GM23338 (cell line): ENCODE results near the gene GLOD4. TPM values are rescaled to one million over a fixed set of nuclear protein-coding genes. Genes with fewer than 3 reads are reported as not detected.
A peak's percentile ranks its signal among the peaks of the same experiment; 100 is the strongest.

Experiments used
- ATAC-seq: fragments of 200-7000 bp; cut with Tn5 transposase; 3 replicates; pipeline ENCODE4 v1.9.1; 2020
- DNase-seq: peaks from one replicate; pipeline ENCODE4 v3.0.0-alpha.2; 2015; ENCODE audit warnings: low spot score
- H2AFZ ChIP-seq: fragments of 200-600 bp; sonication (generic); 2 replicates; pipeline ENCODE4 v1.8.0; 2016; ENCODE audit warnings: antibody characterized with exemption, mild to moderate bottlenecking, moderate library complexity
- H3F3A ChIP-seq: fragments of 200-600 bp; sonication (generic); replicated peaks from 2 replicates; pipeline ENCODE4 v1.8.0; 2017; ENCODE audit warnings: antibody characterized with exemption, mixed run types, low read depth
- H3K27ac ChIP-seq: fragments of 200-600 bp; sonication (generic); 2 replicates; pipeline ENCODE4 v1.6.1; 2016; ENCODE audit warnings: low read depth
- H3K27me3 ChIP-seq: fragments of 200-600 bp; sonication (generic); 2 replicates; pipeline ENCODE4 v1.8.0; 2016; ENCODE audit warnings: mild to moderate bottlenecking, mixed run types, moderate library complexity; ENCODE audit not compliant: insufficient read depth
- H3K36me3 ChIP-seq: fragments of 200-600 bp; sonication (generic); 2 replicates; pipeline ENCODE4 v1.8.0; 2016; ENCODE audit warnings: mild to moderate bottlenecking; ENCODE audit not compliant: insufficient read depth
- H3K4me1 ChIP-seq: fragments of 200-600 bp; sonication (generic); 2 replicates; pipeline ENCODE4 v1.8.0; 2016; ENCODE audit warnings: mild to moderate bottlenecking, moderate library complexity; ENCODE audit not compliant: insufficient read depth
- H3K4me2 ChIP-seq: fragments of 200-600 bp; sonication (generic); 2 replicates; pipeline ENCODE4 v1.7.1; 2017; ENCODE audit warnings: mixed run types
- H3K4me3 ChIP-seq: fragments of 200-600 bp; sonication (generic); 2 replicates; pipeline ENCODE4 v1.6.1; 2016; ENCODE audit warnings: mixed run types
- H3K79me2 ChIP-seq: fragments of 200-600 bp; sonication (generic); replicated peaks from 2 replicates; pipeline ENCODE4 v1.8.0; 2017; ENCODE audit warnings: mild to moderate bottlenecking; ENCODE audit not compliant: insufficient read depth
- H3K9me2 ChIP-seq: fragments of 200-600 bp; sonication (generic); 2 replicates; pipeline ENCODE4 v1.8.0; 2017; ENCODE audit not compliant: insufficient read depth
- H4K20me1 ChIP-seq: fragments of 200-600 bp; sonication (generic); replicated peaks from 2 replicates; pipeline ENCODE4 v1.8.0; 2017; ENCODE audit warnings: mild to moderate bottlenecking; ENCODE audit not compliant: insufficient read depth
- H3K27ac Mint-ChIP-seq: 2 replicates; pipeline ENCODE4 v1.8.0; 2020; ENCODE audit warnings: inconsistent platforms, mild to moderate bottlenecking, moderate library complexity, mixed read lengths
- H3K27me3 Mint-ChIP-seq: 3 replicates; pipeline ENCODE4 v1.8.0; 2022; ENCODE audit warnings: low read depth, mild to moderate bottlenecking, moderate library complexity, mixed read lengths, inconsistent platforms; ENCODE audit not compliant: insufficient read depth, poor library complexity
- H3K36me3 Mint-ChIP-seq: 3 replicates; pipeline ENCODE4 v1.8.0; 2021; ENCODE audit warnings: low read depth, mild to moderate bottlenecking, inconsistent platforms, moderate library complexity, mixed read lengths
- H3K4me1 Mint-ChIP-seq: 3 replicates; pipeline ENCODE4 v1.8.0; 2020; ENCODE audit warnings: mild to moderate bottlenecking, inconsistent platforms, mixed read lengths
- H3K4me3 Mint-ChIP-seq: 3 replicates; pipeline ENCODE4 v1.8.0; 2021; ENCODE audit warnings: moderate library complexity, mild to moderate bottlenecking, inconsistent platforms, mixed read lengths
- H3K9me3 Mint-ChIP-seq: 3 replicates; pipeline ENCODE4 v1.8.0; 2020; ENCODE audit warnings: moderate library complexity, mild to moderate bottlenecking, inconsistent platforms, mixed read lengths
- ETS1 ChIP-seq: IDR thresholded peaks from 2 replicates; pipeline ENCODE4 v1.6.1; 2016; ENCODE audit warnings: antibody characterized with exemption
- EZH2phosphoT487 ChIP-seq: fragments of 200-600 bp; sonication (generic); IDR thresholded peaks from one replicate; pipeline ENCODE4 v1.8.1; 2018; ENCODE audit warnings: antibody characterized with exemption; ENCODE audit not compliant: unreplicated experiment
- NANOG ChIP-seq: IDR thresholded peaks from 2 replicates; pipeline ENCODE4 v1.6.1; 2016; ENCODE audit warnings: antibody characterized with exemption, borderline replicate concordance
- POLR2AphosphoS5 ChIP-seq: IDR thresholded peaks from 2 replicates; pipeline ENCODE4 v1.6.1; 2016; ENCODE audit warnings: antibody characterized with exemption, low read depth
- ZNF114 ChIP-seq: fragments of 250-450 bp; sonication (Bioruptor Pico); IDR thresholded peaks from 2 replicates; pipeline ENCODE4 v1.5.0; 2020; ENCODE audit warnings: mild to moderate bottlenecking, moderate library complexity
- ZNF462 ChIP-seq: fragments of 250-450 bp; sonication (Bioruptor Pico); IDR thresholded peaks from 2 replicates; pipeline ENCODE4 v1.5.0; 2020; ENCODE audit warnings: mild to moderate bottlenecking, moderate library complexity
- polyA plus RNA-seq: library from polyadenylated mRNA; unstranded; fragments of >200 nt; fragmentation: Nextera tagmentation; extraction: Ambion mirVana; gene quantifications from 2 replicates; pipeline ENCODE4 v1.2.1, GENCODE V29; 2016
- total RNA-seq: library from RNA; depleted of rRNA; stranded (reverse); fragments of >200 nt; shearing (Covaris generic); gene quantifications from 2 replicates; pipeline ENCODE4 v1.2.3, GENCODE V29; 2014
- TF ChIP-seq, protein P1 (sequence below): IDR thresholded peaks from one replicate; pipeline ENCODE4 v1.6.1; 2018; ENCODE audit warnings: antibody characterized with exemption; ENCODE audit not compliant: unreplicated experiment
- TF ChIP-seq, protein P2 (sequence below), 2 experiments: fragments of 200-600 bp in 1 of 2; sonication (generic) in 1 of 2; conservative IDR thresholded peaks; 2 replicates each; pipeline versions ENCODE4 v1.5.1 to v1.6.1; 2016 to 2017; ENCODE audit warnings: antibody characterized with exemption in 2 of 2, low read depth in 2 of 2, mild to moderate bottlenecking in 2 of 2, moderate library complexity in 1 of 2

Gene GLOD4
- total and polyA plus RNA-seq, 2 experiments from 2014 or later, result 120 to 122 TPM

DNA sequence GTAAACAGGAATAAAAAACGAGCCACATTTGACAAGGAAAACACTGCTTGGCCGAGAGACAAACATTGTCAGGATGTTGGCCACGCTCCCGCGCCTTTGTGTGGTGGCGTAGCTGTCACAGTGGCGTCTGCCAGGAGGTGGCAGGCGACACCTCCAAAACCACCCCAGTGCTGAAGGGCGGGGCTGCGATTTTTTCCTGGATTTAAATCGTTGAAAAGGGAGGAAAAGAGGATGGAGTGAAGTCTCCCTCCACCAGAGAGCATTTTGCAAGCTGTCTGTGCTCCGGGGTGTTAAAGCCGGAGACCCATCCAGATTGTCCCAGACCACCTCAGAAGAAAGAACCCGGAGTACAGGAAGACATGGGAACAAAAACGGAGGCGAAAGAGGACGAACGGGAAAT, 12.8 kb upstream of the GLOD4 start (continued):
- TF ChIP-seq ZNF462, result no peak
- TF ChIP-seq, protein P1, sequence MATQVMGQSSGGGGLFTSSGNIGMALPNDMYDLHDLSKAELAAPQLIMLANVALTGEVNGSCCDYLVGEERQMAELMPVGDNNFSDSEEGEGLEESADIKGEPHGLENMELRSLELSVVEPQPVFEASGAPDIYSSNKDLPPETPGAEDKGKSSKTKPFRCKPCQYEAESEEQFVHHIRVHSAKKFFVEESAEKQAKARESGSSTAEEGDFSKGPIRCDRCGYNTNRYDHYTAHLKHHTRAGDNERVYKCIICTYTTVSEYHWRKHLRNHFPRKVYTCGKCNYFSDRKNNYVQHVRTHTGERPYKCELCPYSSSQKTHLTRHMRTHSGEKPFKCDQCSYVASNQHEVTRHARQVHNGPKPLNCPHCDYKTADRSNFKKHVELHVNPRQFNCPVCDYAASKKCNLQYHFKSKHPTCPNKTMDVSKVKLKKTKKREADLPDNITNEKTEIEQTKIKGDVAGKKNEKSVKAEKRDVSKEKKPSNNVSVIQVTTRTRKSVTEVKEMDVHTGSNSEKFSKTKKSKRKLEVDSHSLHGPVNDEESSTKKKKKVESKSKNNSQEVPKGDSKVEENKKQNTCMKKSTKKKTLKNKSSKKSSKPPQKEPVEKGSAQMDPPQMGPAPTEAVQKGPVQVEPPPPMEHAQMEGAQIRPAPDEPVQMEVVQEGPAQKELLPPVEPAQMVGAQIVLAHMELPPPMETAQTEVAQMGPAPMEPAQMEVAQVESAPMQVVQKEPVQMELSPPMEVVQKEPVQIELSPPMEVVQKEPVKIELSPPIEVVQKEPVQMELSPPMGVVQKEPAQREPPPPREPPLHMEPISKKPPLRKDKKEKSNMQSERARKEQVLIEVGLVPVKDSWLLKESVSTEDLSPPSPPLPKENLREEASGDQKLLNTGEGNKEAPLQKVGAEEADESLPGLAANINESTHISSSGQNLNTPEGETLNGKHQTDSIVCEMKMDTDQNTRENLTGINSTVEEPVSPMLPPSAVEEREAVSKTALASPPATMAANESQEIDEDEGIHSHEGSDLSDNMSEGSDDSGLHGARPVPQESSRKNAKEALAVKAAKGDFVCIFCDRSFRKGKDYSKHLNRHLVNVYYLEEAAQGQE, result no peak

DNA sequence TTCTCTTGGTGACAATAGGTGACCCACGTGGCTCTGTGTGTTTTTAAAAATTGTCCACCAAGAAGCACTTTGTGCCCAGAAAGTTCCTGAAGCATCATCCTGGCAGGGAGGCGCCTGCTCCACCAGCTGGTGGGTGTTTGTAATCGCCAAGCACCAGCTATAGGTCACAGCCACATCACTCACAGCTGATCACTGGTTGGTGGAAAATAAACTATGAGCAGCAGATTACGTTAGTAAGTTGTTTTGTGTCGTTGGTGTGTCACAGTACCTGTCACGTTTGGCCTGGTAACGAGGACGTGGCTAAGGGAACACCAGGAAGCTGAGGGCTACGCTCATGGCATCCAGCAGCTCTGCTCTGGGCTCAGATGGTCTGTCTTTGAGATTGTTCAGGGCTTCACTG, 10.2 kb upstream of the GLOD4 start:
- H3K4me2 ChIP-seq, result no peak overlapping the region
- peaks cover 35% of the 10 kb centered on the region for H3F3A ChIP-seq
- no peak overlapping the region for H3K4me3 ChIP-seq
- no peaks in the 10 kb centered on the region; the same call in 1 of the 2 replicates for H3K4me1 ChIP-seq
- Mint-ChIP-seq H3K27me3 (peaks cover 28% of the 10 kb centered on the region), H3K36me3 (peaks cover 56% of the 10 kb centered on the region), H3K4me1 (peaks cover 23% of the 10 kb centered on the region), H3K4me3 (no peak overlapping the region), H3K9me3 (no peaks in the 10 kb centered on the region; the same call in 1 of the 3 replicates), H3K27ac (peak overlapping the region; percentile 59; the same call in 1 of the 2 replicates)
- H4K20me1 ChIP-seq, result peaks cover 5% of the 10 kb centered on the region
- TF ChIP-seq ETS1, result no peak
- TF ChIP-seq ZNF114 (CRISPR knock-in tag), result no peak
- no peak for TF ChIP-seq NANOG
- TF ChIP-seq EZH2phosphoT487, result no peak
- TF ChIP-seq, protein P2, sequence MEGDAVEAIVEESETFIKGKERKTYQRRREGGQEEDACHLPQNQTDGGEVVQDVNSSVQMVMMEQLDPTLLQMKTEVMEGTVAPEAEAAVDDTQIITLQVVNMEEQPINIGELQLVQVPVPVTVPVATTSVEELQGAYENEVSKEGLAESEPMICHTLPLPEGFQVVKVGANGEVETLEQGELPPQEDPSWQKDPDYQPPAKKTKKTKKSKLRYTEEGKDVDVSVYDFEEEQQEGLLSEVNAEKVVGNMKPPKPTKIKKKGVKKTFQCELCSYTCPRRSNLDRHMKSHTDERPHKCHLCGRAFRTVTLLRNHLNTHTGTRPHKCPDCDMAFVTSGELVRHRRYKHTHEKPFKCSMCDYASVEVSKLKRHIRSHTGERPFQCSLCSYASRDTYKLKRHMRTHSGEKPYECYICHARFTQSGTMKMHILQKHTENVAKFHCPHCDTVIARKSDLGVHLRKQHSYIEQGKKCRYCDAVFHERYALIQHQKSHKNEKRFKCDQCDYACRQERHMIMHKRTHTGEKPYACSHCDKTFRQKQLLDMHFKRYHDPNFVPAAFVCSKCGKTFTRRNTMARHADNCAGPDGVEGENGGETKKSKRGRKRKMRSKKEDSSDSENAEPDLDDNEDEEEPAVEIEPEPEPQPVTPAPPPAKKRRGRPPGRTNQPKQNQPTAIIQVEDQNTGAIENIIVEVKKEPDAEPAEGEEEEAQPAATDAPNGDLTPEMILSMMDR (conservative IDR thresholded peaks at IDR 0.05; ENCODE audit: low read depth in 2 of 2), result peak in 1 of 2 experiments; percentile 16; a peak in 2 of 4 replicates
- TF ChIP-seq POLR2AphosphoS5, result no peak; the same call in 1 of the 2 replicates
- DNase-seq (peak; percentile 40), ATAC-seq (no peak)
- no peak overlapping the region for H2AFZ ChIP-seq
- no peaks in the 10 kb centered on the region for H3K9me2 ChIP-seq
- no peaks in the 10 kb centered on the region for H3K27me3 ChIP-seq
- no peaks in the 10 kb centered on the region; the same call in 1 of the 2 replicates for H3K36me3 ChIP-seq
- no peaks in the 10 kb centered on the region; the same call in none of the 2 replicates for H3K79me2 ChIP-seq
- H3K27ac ChIP-seq, result 0 out of 2 replicates have a peak overlapping the region, but pooled peaks have one; percentile 39
